Skin of body (tissue), 2 donors: ENCODE data around the gene GCFC2. TPM values are rescaled to one million over a fixed set of nuclear protein-coding genes. Genes with fewer than 3 reads are reported as not detected.
"Not testable (repeated sequence)": the region's sequence is repeated elsewhere in the genome, so short reads cannot be mapped to it uniquely, and the experiment has no call there.

ENCODE experiments used
- DNase-seq: peaks from one replicate; lab custom pipeline; 2025; lab: John Stamatoyannopoulos, UW
- total RNA-seq: library from RNA; depleted of rRNA; stranded (reverse); fragments of >200 nt; gene quantifications from one replicate; pipeline ENCODE4 v1.2.3, GENCODE V29; 2014

GCFC2 gene
- total RNA-seq, 1 donor from 2014 or later: 27.4 TPM

DNA sequence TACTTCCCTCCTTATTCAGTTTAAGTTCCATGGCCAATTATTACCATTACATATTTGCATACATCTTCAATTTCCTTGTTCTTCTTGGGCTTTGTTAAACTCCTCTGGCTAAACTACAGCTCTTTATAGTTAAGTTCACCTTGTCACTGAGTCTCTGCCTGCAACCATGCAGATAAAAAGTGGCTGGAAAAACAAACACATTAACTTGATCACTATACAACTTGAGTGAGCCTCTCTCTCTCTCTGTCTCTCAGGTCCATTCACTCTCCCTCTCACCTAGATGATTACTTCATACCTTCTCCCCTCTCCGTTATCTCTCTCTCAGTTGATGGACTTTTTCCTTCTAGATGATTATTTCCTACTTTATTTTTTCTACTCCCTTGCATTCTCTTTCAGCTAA is 30.3 kb downstream of the GCFC2 start:
- DNase-seq: no peak

DNA sequence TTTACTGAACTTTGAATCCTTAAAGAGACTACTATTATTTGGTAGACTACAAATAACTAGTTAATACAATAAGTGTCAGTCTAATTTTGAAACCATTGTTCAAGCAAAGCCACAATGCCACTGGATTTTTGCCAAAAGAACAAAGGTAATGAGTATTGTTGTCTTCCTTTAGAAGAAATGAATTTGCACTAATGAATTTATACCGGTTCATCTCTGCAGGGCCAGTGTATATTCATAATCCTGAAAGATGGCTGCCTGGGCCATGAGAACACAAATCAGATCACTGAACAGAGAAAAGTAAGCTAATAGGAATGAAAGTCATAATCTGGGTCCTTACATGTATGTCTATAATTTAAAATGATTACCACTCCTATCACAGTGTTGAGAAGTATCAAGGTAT is 31.2 kb downstream of the GCFC2 start:
- no peak for DNase-seq

DNA sequence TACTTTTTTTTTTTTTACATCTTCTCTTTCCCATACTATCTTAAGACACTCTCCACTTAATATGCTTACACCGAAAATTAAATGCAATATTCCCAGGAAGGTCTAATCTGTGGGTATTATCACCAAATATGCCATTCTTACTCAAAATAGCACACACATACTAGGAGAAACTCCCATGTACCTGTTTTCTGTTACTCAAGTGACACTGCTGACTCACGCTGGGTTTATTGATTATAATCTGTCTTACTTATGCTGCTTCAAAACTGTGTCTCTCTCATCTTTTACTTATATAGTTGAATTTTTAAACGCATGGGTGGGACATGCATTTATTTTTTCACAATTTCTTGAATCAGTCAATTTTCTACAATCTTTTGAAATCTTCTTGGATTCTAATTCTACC is 34.3 kb downstream of the GCFC2 start:
- no peak for DNase-seq

DNA sequence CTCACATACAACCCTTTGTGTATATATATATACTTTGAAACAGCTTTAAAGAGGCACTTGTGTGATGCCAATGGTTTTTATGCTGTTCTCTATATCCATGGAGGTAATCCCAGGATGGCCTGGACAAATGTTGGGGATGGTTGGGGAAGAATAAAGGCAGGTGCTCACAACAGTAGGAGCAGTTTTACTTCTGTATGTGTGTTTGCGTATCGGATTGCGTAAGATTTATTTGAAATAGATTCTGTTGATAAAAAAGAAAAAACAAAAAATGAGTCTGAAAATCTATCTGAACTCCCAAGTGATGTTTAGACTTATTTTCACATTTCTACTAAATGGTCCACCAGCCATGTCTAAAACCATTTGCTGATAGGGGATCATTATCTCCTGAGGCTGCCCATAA is 34.8 kb downstream of the GCFC2 start:
- no peak for DNase-seq

DNA sequence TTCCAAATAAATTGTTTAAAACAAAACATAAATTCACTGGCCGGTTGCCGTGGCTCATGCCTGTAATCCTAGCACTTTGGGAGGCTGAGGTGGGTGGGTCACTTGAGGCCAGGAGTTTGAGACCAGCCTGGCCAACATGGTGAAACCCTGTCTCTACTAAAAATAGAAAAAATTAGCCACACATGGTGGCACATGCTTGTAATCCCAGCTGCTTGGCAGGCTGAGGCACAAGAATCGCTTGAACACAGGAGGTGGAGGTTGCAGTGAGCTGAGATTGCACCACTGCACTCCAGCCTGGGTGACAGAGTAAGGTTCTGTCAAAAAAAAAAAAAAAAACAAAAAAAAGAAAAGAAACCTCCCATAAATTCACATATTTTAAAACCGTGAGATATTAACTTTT is 35.3 kb downstream of the GCFC2 start:
- not testable (repeated sequence) for DNase-seq

DNA sequence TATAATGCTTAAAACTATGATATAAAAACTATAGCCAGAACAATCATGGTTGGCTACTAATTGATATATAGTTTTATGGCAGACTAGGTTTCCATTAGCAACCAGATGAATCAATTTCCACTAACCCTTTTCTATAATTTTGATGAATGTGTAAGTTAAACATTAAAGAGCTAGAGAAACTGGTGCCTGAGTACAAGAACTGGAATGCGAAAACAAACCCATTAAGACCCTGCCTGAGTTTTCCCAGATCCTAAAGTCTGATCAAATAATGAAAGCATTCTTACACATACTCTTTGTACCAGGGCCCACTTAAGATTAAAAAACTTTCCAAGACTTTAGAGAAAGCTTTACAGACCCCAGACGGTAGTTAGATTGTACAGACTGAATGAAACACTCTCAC is 42.8 kb downstream of the GCFC2 start:
- no peak for DNase-seq

DNA sequence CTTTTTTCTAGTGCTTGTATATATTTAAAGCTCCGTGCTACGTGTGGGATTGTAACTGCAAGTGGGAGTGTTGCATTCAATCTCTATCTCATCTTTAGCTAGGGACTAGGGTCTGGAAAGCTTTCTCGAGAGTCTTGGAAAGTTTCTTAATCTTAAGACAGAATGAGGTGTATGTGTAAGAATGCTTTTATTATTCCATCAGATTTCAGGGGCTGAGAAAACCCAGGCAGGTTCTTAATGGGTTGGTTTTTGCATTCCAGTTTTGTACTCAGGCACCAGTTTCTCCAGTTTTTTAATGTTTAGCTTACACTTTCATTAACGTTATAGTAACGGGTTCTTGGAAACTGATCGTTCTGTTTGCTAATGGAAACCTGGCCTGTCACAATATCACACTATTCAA is 43.8 kb downstream of the GCFC2 start:
- no peak for DNase-seq

DNA sequence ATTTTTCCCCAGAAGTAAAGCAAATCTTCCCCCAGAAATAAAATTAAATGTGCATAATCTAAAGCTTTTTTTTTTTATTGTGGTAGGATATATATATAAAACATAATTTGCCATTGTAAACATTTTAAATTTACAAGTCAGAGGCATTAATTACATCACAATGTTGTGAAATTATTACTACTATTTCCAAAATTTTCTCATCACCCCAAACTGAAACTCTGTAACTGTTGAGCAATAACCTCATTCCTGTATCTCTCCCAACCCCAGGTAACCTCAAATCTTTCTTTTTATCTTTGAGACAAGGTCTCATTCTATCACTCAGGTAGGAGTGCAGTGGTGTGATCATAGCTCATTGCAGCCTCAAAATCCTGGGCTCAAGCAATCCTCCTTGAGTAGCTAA is 52.9 kb downstream of the GCFC2 start:
- no peak for DNase-seq

DNA sequence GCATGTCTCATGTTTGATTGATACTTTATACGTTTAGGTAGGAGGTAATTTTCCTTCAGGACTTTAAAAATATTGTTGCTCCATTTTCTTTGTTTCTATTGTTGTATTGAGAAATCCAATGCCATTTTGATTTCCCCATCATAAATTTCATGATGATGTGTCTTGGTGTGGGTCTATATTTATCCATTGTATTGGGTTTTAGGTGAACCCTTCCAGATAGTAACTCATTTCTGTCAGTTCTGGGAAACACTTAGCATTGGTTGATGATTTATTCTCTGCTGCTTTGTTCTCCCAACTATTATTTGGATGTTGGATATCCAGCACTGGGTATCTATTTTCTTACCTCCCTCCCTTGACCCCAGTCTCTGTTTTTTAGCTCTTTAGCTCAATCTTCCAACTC is 54.2 kb downstream of the GCFC2 start:
- DNase-seq: no peak

DNA sequence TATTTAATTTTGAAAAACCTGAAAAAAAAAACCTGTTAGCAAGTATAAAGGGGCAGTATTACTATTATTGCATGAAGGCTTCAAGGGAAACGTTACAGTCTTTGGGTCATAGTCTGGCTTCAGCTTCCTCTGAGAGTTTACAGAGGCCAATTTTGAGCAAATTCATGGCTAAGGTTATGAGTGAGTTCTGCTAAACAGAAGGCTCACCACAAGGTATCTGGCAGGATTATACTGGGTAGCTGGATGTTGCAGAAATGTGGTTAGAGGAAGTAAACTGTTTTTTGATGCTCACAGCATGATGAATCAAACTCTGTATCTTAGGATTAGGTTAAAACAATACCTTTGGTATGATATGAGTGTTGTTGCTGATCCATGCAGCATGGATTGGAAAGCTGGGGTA is 54.9 kb downstream of the GCFC2 start:
- DNase-seq: no peak

DNA sequence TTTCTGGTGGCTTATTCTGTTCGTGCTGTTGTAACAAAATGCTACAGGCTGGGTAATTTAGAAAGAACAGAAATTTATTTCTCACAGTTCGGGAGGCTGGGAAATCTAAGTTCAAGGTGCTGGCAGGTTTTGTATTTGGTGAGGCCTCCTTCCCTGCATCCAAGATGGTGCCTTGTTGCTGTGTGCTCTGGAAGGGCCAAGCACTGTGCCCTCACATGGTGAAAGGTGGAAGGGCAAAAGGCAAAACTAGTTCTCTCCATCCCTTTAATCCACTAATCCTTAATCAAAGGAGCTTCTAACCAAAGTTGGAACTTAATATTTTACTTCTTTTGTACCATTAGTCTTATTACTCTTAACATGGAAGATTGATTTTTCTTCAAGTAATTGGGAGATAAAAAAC is 56.7 kb downstream of the GCFC2 start:
- no peak for DNase-seq

DNA sequence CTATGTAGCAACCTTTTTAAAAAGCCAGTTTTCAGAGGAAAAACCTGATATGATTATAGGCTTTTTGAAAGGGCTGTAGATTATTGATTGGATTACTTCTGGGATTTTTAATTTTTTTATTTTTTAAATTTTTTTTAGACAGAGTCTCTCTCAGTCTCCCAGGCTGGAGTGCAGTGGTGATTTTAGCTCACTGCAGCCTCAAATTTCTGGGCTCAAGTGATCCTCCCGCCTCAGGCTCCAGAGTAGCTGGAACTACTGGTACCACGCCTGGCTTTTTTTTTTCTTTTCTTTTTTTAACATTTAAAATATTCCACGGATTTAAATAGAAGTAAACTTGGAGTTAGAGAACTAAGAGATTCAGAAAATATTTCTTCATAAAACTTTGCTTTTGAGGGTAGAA is 62.9 kb downstream of the GCFC2 start:
- DNase-seq: no peak

DNA sequence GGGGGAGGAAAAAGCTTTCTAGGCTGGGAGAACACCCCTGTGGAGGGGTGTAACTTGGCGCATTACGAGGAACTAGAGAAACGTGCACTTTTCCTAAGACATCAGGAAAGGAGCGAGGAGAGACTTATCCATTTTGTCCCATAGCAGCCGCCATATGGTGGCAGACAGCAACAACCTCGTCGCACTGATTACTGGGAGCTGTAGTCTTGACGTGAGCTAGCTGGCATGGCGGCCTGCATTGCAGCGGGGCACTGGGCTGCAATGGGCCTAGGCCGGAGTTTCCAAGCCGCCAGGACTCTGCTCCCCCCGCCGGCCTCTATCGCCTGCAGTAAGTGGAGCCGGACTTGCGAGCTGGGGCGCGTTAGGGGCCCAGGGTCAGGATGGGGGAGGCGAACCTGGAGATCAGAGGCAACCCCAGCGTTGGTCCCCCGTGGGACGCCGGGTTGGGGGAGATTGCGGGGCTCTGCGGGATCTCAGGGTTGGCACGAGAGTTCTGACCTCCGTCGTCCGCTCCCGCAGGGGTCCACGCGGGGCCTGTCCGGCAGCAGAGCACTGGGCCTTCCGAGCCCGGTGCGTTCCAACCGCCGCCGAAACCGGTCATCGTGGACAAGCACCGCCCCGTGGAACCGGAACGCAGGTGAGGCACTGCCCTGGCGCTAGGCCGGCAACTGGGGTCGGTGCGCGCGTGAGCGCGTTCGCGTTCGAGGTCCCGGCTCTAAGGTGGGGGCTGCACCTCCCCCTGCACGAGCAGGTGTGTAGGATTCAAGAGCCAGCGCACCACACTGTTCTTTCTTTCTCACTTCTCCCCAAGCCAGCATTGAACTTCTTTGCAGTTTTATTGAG is 63.9 kb downstream of the GCFC2 start, which contains the start of gene MRPL19:
Gene MRPL19, plus strand, starts transcription at position 201 of the 843 bp plus-strand sequence. Its CDS starts 25 bp downstream, at position 226.
- DNase-seq: peak; percentile 84

DNA sequence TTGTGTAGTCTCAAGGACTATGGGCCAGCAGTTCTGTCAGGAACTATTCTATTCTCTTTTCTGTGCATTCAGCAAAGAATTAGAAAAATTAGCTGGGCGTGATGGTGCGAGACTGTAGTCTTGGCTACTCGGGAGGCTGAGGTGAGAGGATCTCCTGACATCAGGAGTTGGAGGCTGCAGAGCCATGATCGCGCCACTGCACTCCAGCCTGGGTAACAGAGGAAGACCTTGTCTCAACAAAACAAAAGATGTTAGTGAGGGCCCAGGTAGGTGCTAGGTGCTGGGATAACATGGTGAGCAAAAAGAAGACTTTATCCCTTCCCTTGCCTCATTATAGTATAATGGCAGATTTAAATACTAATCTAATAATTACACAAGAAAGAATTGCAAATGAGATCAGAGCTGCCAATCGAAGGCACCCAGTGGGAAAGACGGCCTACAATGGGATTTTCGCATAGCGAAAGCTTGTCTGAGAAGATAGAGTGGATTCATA is 64.6 kb downstream of the GCFC2 start:
- DNase-seq: no peak

DNA sequence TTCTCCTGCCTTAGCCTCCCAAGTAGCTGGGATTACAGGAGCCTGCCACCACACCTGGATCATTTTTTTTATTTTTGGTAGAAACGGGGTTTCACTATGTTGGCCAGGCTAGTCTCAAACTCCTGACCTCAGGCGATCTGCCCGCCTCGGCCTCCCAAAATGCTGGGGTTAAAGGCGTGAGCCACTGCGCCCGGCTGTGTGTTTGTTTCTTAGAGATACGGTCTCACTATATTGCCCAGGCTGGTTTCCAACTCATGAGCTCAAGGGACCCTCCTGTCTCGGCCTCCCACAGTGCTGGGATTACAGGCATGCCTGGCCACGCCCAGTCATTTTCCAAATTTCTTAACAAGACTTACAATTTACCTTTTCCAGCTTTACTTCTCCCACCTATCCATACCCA is 65.1 kb downstream of the GCFC2 start:
- DNase-seq: no peak

DNA sequence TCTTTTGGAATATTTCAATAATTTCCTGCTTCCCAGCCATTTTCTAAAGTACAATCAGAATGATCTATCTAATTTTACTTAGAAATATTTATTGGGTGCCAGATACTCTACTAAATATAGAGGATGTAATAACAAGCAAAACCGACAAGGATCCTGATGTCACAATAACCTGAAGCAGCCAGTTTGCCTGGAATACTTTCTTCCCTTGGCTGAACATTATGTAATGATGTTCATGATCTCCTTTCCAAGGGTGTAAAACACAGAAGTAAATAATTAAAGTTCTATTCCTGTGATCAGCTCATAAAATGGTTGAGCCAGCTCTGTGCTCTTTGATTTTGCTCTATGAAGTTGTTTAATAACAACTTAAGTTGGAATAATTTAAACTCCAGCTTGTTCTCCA is 66.7 kb downstream of the GCFC2 start:
- no peak for DNase-seq

DNA sequence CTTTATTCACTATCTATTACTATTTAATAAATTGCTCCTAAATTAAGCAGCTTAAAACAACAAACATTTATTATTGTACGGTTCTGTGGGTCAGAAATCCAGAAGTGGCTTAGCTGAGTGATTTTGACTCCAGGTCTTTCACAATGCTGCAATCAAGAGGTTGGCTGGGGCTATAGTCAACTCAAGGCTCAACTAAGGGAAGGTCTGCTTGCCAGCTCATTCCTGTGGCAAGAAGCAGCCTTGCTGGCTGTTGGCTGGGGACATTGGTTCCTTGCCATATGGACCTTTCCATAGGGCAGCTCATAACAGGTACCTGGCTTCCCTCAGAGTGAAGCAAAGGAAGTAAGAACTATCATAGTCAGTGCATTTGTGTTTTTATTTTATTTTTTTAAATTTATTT is 69.1 kb downstream of the GCFC2 start:
- no peak for DNase-seq

DNA sequence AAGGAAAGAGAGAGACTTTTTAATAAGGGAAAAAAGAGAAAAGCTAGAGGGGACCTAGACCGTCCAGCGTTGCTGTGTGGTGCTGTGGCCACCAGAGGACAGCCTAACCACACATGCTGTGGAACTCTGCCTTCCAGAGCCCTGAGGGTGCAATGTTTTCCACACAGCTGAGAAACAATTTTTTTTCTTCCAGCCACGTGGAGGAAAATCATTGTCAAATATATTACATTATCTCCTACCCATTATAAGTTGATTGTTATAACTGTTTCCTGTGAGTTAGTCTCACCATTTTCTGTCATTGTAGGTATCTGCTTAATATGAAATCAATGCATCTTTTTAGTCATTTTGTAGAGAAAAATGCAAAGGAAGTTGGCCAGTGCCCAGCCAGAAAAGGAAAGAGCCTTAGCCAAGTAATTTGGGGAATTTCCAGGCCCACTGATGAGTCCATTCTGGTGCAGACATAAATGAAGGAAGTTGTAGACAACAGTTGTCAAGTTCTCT is 70.0 kb downstream of the GCFC2 start:
- DNase-seq: peak; percentile 85

DNA sequence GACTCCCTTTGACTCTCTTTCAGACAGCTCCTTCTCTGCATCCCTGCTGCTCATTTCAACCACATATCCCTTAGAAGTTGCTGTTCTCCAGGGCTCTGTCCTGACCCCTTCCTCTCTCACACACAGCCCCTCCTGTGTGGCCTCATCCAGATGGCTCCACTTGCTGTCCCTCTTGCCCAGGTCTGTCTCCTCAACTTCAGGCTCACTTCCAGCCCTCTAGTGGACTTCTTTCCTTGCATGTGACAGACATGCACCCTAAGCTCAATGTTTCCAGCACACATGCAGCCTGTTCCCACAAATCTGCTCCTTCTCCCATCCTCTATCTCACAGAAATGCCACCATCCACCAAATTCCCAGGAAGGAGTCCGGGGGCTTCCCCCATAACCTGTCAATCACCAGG is 73.1 kb downstream of the GCFC2 start:
- no peak for DNase-seq

DNA sequence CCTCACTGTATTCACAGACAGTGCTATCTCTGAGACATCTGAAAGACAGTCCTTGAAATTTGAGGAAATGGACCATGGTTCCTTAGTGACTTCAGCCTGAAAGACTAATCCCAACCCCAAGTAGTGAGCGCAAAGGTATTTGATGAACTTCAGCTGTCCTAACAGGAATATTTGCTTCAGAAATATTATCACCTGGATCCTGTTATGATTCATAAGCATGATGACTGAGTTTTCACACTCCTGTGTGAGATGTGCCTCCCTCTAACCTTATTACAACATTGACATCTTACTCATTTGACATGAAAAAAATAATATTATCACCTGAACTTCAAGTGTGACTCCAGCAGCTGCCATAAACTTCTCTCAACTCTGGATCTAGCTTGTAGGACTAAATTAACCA is 75.8 kb downstream of the GCFC2 start:
- DNase-seq: no peak

DNA sequence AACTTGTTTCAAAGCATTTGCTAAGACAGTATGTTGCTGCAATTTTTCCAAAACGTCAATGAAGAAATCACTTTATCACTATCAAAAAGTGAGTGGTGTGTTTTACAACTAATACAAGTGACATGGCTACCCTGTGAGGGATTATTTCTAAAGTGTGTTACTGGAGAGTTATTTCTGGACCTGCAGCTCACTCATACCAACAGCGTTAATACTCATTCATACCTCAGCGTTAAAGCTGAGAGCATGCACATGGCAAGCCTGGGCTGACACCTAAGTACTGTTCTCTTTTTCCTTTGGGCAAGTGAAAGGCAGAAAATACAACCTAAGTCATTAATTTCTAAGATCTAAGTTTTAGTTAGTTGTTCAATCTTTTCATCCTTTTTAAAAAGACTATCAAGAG is 77.1 kb downstream of the GCFC2 start:
- no peak for DNase-seq

DNA sequence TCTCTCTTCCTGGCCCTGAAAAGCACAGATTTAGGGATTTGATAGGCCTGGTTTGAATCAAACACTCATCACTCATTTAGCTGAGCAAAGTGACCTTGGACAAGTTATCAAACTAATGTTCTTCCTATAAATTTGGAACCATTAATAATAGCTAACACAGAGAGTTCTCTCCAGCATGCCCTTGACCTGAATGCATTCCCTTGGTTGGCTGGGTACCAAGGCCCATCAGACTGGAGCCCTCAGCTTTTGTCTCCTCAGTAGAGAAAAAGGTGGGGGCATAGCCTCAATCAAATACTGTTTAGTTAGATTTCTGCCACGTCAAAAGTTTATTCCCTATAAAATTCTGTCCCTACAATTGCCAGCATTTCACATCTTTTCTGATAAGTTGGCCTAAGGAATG is 77.9 kb downstream of the GCFC2 start:
- peak; percentile 6 for DNase-seq

DNA sequence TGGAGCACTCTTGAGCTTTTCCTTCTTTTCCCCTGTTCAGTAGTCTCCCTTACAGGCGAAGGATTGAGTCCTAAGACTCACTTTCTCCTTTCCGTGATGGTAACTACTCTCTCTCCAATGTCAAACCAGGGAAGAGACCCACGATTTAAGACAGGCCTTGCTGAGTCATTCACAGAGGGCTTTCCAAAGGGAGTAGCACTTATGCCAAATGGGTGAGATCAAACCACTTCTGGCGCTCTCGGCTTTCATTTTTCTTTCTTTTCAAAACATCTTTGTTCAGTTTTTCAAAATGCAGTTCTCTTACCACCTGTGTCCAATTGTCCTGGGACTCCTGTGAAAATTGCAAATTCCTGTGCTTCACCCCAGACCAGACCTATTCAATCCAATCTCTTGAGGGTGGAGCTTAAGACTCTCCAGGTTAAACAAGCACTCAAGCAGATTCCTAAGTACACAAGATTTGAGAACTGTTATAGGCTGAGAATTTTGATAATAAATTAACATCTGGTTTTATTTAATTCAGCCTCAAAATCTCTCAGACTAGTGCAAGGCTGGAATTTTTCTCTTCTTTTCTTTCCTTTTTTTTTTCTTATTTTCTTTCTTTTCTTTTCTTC is 78.5 kb downstream of the GCFC2 start:
- no peak for DNase-seq
